NCI-H1417 (cell line): ENCODE results near the gene SUMO2.
A peak's percentile ranks its signal among the peaks of the same experiment; 100 is the strongest.
"Not testable (repeated sequence)": the region's sequence is repeated elsewhere in the genome, so short reads cannot be mapped to it uniquely, and the experiment has no call there.

Experiments
- DNase-seq, 3 experiments: peaks; one replicate each; lab custom pipeline; 2025; lab: John Stamatoyannopoulos, UW

Gene SUMO2

DNA sequence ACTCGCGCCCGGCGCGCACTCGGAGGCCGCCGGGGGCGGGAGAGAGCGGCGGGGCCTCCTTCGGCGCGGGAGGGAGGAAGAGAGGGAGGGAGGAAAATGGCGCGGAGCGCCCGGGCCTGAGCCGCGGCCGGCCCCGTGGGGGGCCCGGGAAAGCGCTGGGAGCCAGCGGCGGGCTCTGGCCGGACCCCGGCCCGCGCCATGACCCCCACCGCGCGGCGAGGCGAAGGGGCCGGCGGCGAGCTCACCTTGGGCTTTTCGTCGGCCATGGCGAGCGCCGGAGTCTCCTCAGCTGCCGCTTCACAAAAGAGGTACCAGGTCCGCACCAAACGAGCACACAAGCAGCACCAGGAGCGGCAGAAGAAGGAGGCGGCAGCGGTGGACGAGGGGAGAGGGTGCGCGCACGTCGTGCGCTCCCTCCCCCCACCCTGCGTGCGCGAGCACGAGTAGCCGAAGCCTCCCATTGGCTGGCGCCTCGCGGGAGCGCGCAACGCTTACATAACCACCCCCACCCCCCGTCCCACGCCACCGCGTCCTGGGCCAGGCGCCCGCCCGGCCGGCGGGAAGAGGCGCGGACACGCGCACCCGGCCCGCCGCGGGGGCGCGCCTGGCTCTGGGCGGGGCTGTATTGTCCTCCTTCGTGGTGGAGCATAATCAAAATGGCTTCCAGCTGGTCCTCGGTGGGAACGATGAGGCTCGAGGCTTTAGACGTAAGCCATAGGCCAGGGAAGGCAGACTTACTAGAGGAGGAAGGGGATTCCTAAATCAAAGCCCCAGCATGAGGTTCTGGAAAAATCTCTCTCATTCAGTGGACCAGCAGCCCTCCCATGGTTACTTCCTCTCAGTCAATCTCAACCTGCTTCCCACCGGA lies at the start of gene SUMO2:
TSS of gene SUMO2 (minus strand) at position 391 of the 868 bp plus-strand sequence. CDS start at position 266, 125 bp downstream.
- DNase-seq, result peak; percentile 95 to 97 (median 96)

DNA sequence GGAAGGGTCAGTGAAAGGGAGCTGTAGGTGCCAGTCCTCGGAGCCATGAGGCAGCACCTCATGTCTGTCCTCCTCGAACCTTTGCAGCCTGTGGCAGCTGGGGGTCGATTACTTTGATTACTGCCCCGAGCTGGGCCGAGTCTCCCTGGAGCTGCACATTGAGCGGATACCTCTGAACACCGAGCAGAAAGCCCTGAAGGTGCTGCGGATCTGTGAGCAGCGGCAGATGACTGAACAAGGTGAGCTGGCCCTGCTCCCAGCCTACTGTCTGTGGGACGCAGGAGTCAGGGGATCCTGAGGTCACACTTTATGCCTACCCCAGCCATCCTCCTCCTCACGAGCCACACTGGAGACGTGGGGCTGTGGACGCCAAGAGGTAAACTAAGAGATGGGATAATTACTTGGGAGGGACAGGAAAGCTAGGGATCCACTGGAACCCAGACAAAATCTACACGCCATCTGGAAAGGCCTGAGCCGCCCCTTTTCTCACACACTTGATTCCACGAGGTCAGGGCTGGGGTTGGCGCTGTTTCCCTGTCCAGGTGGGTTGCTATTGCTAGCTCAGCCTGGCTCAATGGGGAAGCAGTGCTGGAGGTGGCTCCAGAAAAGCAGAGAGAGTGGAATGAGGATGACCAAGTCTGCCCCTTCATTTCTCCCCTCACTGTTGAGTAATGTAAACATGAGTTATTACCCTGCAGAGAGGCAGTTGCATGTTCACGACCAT lies 49.1 kb upstream of the SUMO2 start:
- DNase-seq, result no peak

DNA sequence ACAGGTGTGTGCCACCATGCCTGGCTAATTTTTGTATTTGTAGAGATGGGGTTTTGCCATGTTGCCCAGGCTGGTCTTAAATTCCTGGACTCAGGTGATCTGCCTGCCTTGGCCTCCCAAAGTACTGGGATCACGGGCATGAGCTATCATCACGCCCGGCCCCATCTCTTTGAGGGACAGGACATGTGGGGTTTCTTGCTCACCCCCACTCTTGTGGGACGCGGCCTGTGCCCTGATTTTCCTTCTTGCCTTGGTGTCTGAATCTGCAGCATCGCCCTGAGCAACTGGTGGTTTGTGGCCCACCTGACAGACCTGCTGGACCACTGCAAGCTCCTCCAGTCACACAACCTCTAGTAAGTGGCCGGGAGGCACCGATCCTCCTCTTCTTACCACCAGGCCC lies 48.3 kb upstream of the SUMO2 start:
- DNase-seq, result no peak

DNA sequence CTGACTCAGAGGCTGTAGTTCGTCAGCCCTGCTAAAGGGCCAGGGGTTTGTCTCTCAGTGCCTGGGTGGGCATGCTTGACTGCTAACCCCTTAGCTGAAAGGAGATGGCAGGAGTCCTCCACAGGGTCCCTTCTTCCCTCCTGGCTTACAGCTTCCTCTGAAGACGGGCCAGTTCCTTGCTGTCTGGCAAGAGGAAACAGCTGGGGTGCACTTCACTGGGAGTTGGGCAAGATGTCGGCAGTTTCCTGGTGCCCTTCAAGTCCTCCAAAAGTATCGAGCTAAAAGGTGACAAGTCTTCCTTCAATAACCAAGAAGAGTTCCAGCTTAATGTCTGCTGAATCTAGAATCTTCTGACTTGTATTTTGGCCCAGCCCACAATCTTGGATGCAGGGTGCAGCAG lies 46.1 kb upstream of the SUMO2 start:
- DNase-seq, result no peak

DNA sequence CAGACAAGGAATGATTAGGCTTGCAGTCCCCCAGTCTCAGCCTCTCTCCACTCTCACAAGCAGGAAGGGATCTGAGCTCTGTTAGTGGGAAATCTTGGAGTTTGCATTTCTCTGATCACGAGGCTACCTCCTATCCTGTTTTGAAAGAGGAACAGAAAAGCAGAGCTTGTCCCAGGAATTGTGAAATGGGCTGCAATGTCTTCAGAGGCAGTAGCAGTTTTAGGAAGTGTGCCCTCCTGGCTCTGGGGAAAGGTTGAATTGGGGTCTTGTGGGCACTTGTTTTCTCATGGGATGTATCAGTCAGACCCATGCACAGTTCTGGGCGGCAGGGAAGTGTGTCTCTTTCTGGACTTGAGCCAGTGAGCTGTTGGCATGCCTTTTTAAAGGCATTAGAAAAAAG lies 45.5 kb upstream of the SUMO2 start:
- no peak for DNase-seq

DNA sequence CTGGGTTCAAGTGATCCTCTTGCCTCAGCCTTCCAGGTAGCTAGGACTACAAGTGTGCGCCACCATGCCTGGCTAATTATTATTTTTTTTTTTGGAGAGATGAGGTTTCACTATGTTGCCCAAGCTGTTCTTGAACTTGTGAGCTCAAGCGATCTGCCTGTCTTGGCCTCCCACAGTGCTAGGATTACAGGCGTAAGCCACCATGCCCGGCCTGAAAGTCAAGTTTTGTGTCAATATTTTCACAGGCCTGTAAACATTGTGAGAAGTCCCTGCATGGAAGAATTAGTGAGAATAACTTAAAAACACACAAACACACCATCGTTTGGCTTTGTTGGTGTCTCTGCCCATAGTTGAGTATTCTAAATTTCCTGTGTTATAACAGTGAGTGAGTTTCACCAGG lies 45.0 kb upstream of the SUMO2 start:
- no peak for DNase-seq

DNA sequence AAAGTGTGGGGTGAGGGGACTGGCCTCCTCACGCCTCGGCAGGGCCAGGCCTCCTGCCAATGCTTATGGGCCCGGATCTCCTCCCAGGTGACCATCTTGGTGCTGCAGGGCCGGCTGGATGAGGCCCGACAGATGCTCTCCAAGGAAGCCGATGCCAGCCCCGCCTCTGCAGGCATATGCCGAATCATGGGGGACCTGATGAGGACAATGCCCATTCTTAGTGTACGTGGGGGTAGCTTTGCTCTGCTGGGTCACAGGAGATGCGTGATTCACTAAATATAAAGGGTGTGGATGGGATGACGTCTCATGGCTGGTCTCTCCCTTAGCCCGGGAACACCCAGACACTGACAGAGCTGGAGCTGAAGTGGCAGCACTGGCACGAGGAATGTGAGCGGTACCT lies 42.3 kb upstream of the SUMO2 start:
- DNase-seq, result no peak

DNA sequence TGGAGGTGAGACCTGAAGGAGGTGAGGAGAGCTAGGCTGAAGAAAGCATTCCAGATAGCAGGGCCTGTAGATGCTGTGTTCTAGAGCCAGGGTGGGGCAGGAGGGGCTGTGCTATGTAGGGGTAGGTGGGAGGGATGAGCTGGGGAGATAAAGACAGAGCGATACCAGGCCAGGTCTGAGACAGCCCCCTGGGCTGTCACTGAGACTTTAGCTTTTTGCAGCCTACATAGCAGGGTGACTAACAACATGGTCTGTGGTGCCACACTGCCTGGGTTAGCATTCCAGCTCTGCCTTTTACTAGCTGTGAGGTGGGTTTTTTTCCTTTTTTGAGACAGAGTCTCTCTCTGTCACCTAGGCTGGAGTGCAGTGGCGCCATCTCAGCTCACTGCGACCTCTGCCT lies 37.1 kb upstream of the SUMO2 start:
- no peak for DNase-seq

DNA sequence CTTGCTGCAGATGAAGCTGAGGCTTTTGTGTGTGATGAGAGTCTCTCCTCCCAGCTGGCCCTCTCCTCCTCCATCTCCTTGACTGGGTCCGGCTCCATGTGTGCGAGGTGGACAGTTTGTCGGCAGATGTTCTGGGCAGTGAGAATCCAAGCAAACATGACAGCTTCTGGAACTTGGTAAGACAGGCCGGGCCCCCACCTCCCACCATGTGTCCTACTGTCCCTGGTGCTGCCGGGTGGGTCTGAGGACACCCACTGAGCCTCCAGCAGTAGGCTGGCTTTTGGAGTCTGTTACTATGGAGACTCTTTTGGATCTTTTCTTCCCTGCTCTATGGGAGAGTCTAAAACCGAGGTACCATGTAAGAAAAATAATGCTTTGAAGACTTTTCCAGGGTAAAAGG lies 35.4 kb upstream of the SUMO2 start:
- DNase-seq, result no peak

DNA sequence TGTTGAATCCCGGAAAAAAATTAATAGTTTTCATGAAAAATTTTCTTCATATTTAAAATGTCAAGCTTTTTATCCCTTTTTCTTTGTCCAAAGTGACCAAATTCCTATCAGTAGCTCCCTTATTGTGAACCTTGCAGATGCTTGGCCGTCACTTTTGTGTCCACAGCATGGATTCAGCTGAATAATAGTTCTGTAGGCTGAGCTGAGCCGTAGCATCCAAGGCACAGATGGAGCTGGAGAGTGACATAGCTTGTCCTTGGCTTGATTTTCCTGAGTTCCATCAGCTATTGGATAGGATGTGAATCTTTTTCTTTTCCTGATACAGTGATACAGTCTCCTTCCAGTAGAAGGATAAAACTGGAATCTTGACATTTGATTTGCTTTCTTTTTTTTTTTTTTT lies 26.3 kb upstream of the SUMO2 start:
- DNase-seq, result no peak

DNA sequence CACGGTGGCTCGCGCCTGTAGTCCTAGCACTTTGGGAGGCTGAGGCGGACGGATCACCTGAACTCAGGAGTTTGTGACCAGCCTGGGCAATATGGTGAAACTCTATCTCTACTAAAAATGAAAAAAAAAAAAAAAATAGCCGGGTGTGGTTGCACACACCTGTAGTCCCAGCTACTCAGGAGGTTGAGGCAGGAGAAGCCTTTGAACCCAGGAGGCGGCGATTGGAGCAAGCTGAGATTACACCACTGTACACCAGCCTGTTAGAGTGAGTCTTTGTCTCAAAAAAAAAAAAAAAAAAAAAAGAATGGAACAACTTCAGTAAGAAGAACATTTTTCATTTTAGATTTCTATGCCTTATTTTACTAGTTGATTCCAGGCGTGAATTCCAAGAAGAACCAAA lies 25.4 kb upstream of the SUMO2 start:
- DNase-seq, result no peak

DNA sequence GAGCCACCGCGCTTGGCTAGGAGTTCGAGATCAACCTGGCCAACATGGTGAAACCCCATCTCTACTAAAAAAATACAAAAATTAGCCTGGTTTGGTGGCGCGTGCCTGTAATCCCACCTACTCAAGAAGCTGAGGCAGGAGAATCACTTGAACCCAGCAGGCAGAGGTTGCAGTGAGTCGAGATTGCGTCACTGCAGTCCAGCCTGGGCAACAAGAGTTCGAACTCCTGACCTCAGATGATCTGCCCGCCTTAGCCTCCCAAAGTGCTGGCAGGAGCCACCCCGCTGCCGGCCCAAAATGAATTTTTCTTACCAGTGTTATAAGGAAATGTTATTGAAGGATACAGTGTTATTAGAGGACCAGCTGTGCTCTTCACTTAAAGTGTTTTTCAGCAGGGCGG lies 25.0 kb upstream of the SUMO2 start:
- DNase-seq, result no peak

DNA sequence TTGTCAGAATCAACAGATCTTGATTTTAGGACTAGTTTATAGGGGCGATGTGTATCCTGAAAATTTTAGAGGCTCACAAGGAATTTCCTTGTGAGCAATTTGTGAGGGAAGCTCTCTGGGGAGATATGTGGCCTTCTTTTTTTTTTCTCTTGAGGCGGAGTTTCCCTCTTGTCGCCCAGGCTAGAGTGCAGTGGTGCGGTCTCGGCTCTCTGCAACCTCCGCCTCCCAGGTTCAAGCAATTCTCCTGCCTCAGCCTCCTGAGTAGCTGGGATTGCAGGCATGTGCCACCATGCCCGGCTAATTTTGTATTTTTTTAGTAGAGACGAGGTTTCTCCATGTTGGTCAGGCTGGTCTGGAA lies 24.3 kb upstream of the SUMO2 start:
- DNase-seq, result not testable (repeated sequence)

DNA sequence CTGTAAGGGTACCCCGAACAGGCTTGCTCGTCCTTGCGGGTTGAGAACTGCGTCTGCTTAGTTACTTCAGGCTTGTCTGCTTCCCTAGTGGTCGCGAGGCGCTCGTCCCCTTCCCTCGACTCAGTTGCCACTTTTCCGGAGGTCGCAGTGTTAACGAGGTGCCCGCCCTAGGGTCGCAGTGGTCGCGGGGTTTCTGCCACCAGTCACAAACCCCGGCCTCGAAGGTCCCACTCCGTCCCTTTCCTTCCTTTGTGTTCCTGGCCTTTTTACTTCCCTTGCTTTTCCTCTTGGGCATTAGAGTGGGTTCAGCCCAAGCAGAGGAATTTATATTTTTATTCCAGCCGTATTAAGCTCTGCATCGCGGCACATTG lies 23.0 kb upstream of the SUMO2 start:
- no peak for DNase-seq

DNA sequence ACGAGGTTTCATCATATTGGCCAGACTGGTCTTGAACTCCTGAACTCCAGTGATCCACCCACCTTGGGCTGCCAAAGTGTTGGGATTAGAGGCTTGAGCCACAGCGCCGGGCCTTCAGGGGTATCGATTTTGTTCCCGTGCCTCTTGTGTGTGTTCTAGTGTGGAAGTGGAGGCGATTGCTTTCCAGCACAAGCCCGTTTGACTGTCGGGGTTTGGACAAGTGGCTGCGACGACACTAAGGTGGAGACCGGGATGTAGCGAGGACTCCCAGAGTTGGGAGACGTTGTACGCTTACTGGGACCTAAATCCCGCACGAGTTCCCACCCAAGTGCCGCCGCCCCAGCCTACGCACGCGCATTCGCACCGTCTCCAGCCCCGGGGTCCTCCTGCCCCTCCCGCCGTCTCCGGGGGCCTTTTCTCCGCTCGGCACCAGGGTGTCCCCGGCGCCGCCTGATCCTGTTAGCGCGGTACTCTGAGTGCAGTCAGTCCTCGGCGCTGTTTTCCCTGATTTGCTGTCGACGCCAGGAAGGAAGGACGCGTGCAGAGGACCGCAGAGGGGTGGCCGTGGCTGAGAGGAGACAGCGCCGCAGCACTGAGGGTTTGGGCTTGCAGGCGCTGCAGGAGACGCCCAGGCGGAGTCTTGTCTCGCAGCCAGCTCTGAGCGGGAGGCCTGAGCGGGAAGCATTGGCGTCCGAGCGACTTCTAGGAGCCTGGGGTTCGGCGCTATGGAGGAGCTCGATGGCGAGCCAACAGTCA lies 22.5 kb upstream of the SUMO2 start, which contains the start of gene NUP85:
TSS of gene NUP85 (plus strand) at position 643 of the 756 bp plus-strand sequence. CDS start at position 726, 83 bp downstream.
- peak; percentile 91 to 97 (median 92) for DNase-seq

DNA sequence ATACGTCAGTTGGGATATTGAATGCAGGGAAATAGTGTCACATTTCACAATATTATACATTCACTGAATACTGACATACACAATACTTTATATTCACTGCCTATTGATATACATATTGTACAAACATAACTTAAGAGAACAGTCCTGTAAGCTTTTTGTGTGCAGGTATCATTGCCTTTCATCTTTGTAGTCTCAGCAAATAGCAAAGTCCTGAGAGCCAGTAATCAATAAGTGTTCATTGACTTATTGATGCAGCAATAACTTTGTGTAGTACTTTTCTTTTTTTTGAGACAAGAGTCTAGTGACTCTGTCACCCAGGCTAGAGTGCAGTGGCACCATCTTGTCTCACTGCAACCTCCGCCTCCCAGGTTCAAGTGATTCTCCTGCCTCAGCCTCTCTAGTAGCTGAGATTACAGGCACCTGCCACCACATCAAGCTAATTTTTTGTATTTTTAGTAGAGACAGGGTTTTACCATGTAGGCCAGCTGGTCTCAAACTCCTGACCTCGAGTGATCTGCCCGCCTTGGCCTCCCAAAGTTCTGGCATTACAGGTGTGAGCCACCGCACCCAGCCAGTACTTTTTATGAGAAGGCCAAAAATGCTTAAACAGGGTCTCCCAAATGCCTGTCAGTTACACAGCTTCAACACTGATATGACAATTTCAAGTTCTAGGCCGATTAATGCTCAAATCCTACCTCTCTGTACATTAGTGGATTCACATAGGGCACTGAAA lies 17.3 kb upstream of the SUMO2 start:
- no peak for DNase-seq

DNA sequence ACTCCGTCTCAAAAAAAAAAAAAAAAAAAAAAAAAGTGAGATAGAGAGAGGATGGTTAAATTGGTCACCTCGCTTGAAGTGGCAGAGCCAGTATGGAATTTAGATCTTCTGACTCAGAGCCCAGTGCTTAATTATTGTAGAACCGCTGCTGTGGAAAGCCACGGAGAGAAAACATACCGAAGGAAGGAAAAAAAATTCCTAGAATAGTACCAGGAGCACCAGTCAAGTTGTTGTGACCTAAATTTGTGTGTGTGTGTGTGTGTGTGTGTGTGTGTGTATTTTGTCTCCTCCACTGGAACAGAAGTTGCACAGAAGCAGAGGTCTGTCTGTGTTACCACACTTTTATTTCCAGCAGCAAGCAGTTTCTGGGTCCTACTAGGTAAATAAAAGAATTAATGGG lies 12.1 kb upstream of the SUMO2 start:
- no peak for DNase-seq

DNA sequence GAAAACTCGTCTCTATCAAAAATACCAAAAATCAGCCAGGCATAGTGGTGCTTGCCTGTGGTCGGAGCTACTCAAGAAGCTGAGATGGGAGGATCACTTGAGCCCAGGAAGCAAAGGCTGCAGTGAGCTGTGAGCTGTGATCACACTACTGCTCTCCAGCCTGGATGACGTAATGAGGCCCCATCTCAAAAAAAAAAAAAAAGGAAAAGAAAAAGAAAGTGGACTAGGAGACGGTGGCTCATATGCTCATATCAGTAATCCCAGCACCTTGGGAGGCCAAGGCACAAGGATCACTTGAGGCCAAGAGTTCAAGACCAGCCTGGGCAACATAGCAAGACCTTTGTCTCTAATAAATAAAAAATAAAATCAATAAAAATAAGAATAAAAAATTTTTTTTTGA lies 8.8 kb upstream of the SUMO2 start:
- DNase-seq, result no peak

DNA sequence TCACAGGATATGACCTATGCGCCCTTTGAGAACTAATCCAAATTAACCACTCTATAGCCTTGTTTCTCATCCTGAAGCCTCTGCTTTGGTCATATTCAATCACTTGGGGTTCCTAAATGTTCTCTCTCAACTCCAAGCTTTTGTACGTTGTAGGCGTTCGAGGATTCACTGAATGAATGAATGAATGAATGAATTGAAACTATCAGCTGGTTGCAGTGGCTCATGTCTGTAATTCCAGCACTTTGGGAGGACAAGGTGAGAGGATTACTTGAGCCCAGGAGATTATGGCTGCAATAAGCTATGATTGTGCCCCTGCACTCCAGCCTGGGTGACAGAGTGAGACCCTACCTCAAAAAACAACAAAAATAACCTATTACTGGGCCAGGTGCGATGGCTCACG lies 5.9 kb upstream of the SUMO2 start:
- DNase-seq, result no peak

DNA sequence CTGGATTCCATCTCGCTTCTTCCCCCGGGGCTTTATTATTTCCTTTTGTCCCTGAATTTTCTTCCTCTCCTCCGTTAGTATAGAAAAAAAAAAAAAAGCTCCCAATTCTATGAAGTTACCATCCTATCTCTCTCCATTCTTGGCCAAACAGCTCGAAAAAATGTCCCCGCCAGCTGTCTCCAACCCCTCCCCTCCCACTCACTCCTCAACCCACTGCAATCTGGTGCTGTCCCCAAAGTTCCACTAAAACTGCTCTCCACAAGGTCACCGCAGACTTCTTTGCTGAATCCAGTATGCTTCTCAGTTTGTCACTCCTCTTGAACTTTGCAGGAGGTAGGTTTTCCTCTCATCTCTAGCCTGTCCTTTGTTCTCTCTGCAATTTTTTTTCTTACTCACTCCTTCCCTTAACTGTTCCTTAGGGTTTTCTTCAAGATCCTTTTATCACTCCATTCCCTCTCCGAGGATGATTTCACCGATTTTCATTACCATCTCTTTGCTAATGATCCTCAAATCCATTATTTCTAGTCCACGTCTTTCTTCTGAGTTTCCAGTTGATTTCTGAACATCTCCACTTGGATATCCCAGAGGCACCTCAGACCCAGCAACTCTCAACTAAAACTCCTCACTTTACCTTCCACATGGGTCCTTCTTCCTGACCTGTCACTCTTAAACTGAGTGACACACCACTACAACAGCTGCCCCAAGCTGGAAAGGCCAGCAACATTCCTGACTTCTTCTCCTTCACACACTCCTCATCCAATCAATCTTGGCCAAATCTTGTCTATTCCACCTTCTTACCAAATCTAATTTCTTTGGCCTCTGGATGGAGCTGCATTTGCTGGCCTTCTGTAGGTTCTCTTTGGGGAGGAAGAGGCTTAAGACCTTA lies 1.5 kb upstream of the SUMO2 start:
- no peak for DNase-seq

DNA sequence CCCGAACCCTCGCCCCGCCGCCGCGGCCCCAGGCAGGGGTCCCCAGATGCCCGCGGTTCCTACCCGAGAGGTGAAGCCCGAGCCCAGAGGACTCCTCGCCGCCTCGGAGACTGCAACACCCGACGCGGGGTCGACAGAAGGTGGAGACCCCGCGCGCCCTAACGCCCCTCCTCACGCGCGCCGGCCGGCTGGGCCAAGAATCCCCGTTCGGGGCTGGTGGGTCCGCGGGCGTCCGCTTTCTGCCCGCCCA lies 515 bp downstream of the SUMO2 start:
- no peak for DNase-seq
